Measurements from ENCODE around the gene MIOX.

MIOX gene

GRCh38 chr22:50527921-50528681 lies 41.4 kb downstream of the MIOX start:
- peaks cover 4% of the 10 kb centered on the region; the same call in 1 of the 2 replicates for H3F3A ChIP-seq (ENCODE audit: low read depth)

GRCh38 chr22:50528682-50529415 lies 42.2 kb downstream of the MIOX start:
- peaks cover 16% of the 10 kb centered on the region for H3K4me1 ChIP-seq (ENCODE audit: insufficient read depth, low read length, poor library complexity, severe bottlenecking)
- H4K20me1 ChIP-seq (ENCODE audit: insufficient read depth, low read length, poor library complexity, severe bottlenecking): peaks cover 6% of the 10 kb centered on the region
- H3K4me3 ChIP-seq (ENCODE audit: low read length, poor library complexity, severe bottlenecking): no peak overlapping the region
- H3K9me3 ChIP-seq (ENCODE audit: insufficient read depth, low read depth, low read length): no peaks in the 10 kb centered on the region
- H3K27me3 ChIP-seq (ENCODE audit: insufficient read depth, low read length, poor library complexity, severe bottlenecking): no peaks in the 10 kb centered on the region
- H2AFZ ChIP-seq (ENCODE audit: low read length): no peak overlapping the region
- no peak overlapping the region for H3K4me2 ChIP-seq (ENCODE audit: low read depth, low read length, poor library complexity, severe bottlenecking)
- H3K79me2 ChIP-seq (ENCODE audit: insufficient read depth, low read length): peaks cover 13% of the 10 kb centered on the region; the same call in 1 of the 2 replicates
- H3K9me2 ChIP-seq (replicated peaks; ENCODE audit: low read depth, low read length): no peaks in the 10 kb centered on the region
- no peak overlapping the region for H3K9ac ChIP-seq (ENCODE audit: low read depth, low read length, poor library complexity, severe bottlenecking)
- TF ChIP-seq CTCF (conservative IDR thresholded peaks at IDR 0.05; ENCODE audit: low read length): no peak
- no peak for TF ChIP-seq EZH2phosphoT487 (IDR thresholded peaks at IDR 0.05; ENCODE audit: borderline replicate concordance)
- H3K36me3 ChIP-seq (ENCODE audit: insufficient read depth, low read length): peaks cover 4% of the 10 kb centered on the region; the same call in 1 of the 2 replicates
- H3F3A ChIP-seq (ENCODE audit: low read depth): peaks cover 4% of the 10 kb centered on the region; the same call in 1 of the 2 replicates

More at GRCh38 chr22:50527921-50528681, 41.4 kb downstream of the MIOX start:
- TF ChIP-seq CTCF (conservative IDR thresholded peaks at IDR 0.05; ENCODE audit: low read length) (no peak), EZH2phosphoT487 (IDR thresholded peaks at IDR 0.05; ENCODE audit: borderline replicate concordance) (no peak)
- Histone ChIP-seq H3K9me3 (ENCODE audit: insufficient read depth, low read depth, low read length) (no peaks in the 10 kb centered on the region), H3K79me2 (ENCODE audit: insufficient read depth, low read length) (peaks cover 16% of the 10 kb centered on the region; the same call in 1 of the 2 replicates), H4K20me1 (ENCODE audit: insufficient read depth, low read length, poor library complexity, severe bottlenecking) (peaks cover 6% of the 10 kb centered on the region), H3K9me2 (replicated peaks; ENCODE audit: low read depth, low read length) (no peaks in the 10 kb centered on the region), H3K36me3 (ENCODE audit: insufficient read depth, low read length) (peaks cover 11% of the 10 kb centered on the region; the same call in 1 of the 2 replicates), H3K4me2 (ENCODE audit: low read depth, low read length, poor library complexity, severe bottlenecking) (peak overlapping the region; percentile 90), H3K4me1 (ENCODE audit: insufficient read depth, low read length, poor library complexity, severe bottlenecking) (peaks cover 16% of the 10 kb centered on the region), H2AFZ (ENCODE audit: low read length) (no peak overlapping the region), H3K4me3 (ENCODE audit: low read length, poor library complexity, severe bottlenecking) (no peak overlapping the region), H3K9ac (ENCODE audit: low read depth, low read length, poor library complexity, severe bottlenecking) (no peak overlapping the region), H3K27me3 (ENCODE audit: insufficient read depth, low read length, poor library complexity, severe bottlenecking) (no peaks in the 10 kb centered on the region)

- peaks cover 4% of the 10 kb centered on the region; the same call in 1 of the 2 replicates for H3F3A ChIP-seq (ENCODE audit: low read depth)
- H3K4me3 ChIP-seq (ENCODE audit: low read length, poor library complexity, severe bottlenecking): no peak overlapping the region
- H3K9me2 ChIP-seq (replicated peaks; ENCODE audit: low read depth, low read length): no peaks in the 10 kb centered on the region
- no peak overlapping the region for H3K9ac ChIP-seq (ENCODE audit: low read depth, low read length, poor library complexity, severe bottlenecking)
- H2AFZ ChIP-seq (ENCODE audit: low read length): no peak overlapping the region
- no peaks in the 10 kb centered on the region for H3K27me3 ChIP-seq (ENCODE audit: insufficient read depth, low read length, poor library complexity, severe bottlenecking)
- TF ChIP-seq EZH2phosphoT487 (IDR thresholded peaks at IDR 0.05; ENCODE audit: borderline replicate concordance) (no peak), CTCF (conservative IDR thresholded peaks at IDR 0.05; ENCODE audit: low read length) (no peak)
- H3K79me2 ChIP-seq (ENCODE audit: insufficient read depth, low read length): peaks cover 7% of the 10 kb centered on the region; the same call in 1 of the 2 replicates
- peaks cover 6% of the 10 kb centered on the region for H4K20me1 ChIP-seq (ENCODE audit: insufficient read depth, low read length, poor library complexity, severe bottlenecking)
- no peak overlapping the region for H3K4me2 ChIP-seq (ENCODE audit: low read depth, low read length, poor library complexity, severe bottlenecking)
- no peaks in the 10 kb centered on the region for H3K9me3 ChIP-seq (ENCODE audit: insufficient read depth, low read depth, low read length)
- H3K4me1 ChIP-seq (ENCODE audit: insufficient read depth, low read length, poor library complexity, severe bottlenecking): peaks cover 17% of the 10 kb centered on the region
- no peaks in the 10 kb centered on the region for H3K36me3 ChIP-seq (ENCODE audit: insufficient read depth, low read length)
These were observed 42.8 kb downstream of the MIOX start for GRCh38 chr22:50529416-50529896.

Measured in Loucy (cell line).